HG03135 (cell line): Measurements from ENCODE around the gene BCR.

ENCODE experiments used
- ATAC-seq: cut with Tn5 transposase; IDR thresholded peaks from one replicate; pipeline ENCODE4 v1.9.1; 2021; ENCODE audit warnings: mild to moderate bottlenecking, moderate library complexity; ENCODE audit not compliant: unreplicated experiment

The BCR gene

GRCh38 chr22:23258826-23259170, 78.5 kb downstream of the BCR start:
- no peak for ATAC-seq

GRCh38 chr22:23259916-23260644, 79.8 kb downstream of the BCR start:
- no peak for ATAC-seq

- ATAC-seq: no peak
Measured at GRCh38 chr22:23260645-23261581, 80.6 kb downstream of the BCR start.

GRCh38 chr22:23261900-23262450, 81.7 kb downstream of the BCR start:
- no peak for ATAC-seq

GRCh38 chr22:23262518-23263332, 82.4 kb downstream of the BCR start:
- no peak for ATAC-seq

- no peak for ATAC-seq
Measured at GRCh38 chr22:23263651-23264555, 83.6 kb downstream of the BCR start.

- no peak for ATAC-seq
Measured at GRCh38 chr22:23264610-23265367, 84.5 kb downstream of the BCR start.

- ATAC-seq: no peak
Measured at GRCh38 chr22:23265368-23265700, 85.0 kb downstream of the BCR start.

- no peak for ATAC-seq
Measured at GRCh38 chr22:23266780-23267179, 86.5 kb downstream of the BCR start.

GRCh38 chr22:23267226-23268043, 87.1 kb downstream of the BCR start:
- ATAC-seq: no peak

- no peak for ATAC-seq
Measured at GRCh38 chr22:23268139-23268712, 87.9 kb downstream of the BCR start.

GRCh38 chr22:23268877-23269276, 88.6 kb downstream of the BCR start:
- ATAC-seq: no peak

- no peak for ATAC-seq
Measured at GRCh38 chr22:23269441-23270211, 89.3 kb downstream of the BCR start.

- no peak for ATAC-seq
Measured at GRCh38 chr22:23270212-23270733, 90.0 kb downstream of the BCR start.

- no peak for ATAC-seq
Measured at GRCh38 chr22:23270798-23271596, 90.7 kb downstream of the BCR start.

GRCh38 chr22:23271597-23271908, 91.2 kb downstream of the BCR start:
- no peak for ATAC-seq

GRCh38 chr22:23272371-23272770, 92.1 kb downstream of the BCR start:
- ATAC-seq: no peak
